ENCODE results near the gene FGD3.

DNA sequence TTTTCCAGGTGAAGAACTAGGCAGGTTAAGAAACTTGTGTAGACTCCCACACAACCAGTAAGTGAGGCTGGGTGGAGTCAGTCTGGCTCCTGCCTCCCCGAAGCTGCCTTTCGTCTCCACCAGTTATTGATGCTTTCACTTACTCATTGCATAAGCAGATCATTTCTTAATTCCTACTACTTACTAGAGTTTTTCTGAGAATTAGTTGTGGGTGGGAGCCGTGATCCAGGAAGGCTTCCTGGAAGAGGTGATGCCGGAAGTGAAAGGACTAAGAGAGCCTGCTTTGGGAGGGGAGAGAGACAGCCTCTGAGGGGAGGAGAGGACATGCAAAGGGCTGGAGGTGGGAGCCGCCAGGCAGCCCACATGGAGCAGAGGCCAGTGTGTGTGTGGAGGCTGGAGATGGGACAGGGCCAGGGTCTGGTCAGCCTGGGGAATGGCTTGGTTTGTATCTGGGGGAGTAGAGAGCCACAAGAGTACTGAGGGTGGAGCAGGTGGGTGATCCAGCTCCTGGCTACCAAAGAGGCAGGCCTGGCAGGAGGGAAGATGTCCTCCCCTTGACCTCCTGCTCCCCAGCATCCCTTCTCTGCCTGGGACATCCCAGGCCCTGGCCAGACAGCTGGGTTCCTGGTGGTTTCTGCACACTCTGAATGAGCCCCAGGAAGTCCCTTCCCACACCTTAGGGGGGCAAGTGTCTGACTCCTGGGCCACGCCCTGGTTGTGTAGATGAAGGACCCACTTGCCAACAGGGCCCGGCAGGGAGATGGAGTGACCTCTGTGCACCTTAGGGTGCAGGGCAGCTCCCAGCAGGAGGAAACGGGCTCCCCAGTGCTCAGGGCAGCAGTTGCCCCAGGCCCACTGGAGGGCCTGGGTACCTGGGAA, 136.5 kb downstream of the FGD3 start:
- TF ChIP-seq, protein P1, sequence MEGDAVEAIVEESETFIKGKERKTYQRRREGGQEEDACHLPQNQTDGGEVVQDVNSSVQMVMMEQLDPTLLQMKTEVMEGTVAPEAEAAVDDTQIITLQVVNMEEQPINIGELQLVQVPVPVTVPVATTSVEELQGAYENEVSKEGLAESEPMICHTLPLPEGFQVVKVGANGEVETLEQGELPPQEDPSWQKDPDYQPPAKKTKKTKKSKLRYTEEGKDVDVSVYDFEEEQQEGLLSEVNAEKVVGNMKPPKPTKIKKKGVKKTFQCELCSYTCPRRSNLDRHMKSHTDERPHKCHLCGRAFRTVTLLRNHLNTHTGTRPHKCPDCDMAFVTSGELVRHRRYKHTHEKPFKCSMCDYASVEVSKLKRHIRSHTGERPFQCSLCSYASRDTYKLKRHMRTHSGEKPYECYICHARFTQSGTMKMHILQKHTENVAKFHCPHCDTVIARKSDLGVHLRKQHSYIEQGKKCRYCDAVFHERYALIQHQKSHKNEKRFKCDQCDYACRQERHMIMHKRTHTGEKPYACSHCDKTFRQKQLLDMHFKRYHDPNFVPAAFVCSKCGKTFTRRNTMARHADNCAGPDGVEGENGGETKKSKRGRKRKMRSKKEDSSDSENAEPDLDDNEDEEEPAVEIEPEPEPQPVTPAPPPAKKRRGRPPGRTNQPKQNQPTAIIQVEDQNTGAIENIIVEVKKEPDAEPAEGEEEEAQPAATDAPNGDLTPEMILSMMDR (IDR thresholded peaks at IDR 0.05) = no peak
- TF ChIP-seq POLR2AphosphoS5 (IDR thresholded peaks at IDR 0.05) (no peak), POLR2A (IDR thresholded peaks at IDR 0.05) (no peak), EP300 (IDR thresholded peaks at IDR 0.05) (no peak)
